ENCODE measurements around the gene PLCL2.

PLCL2 gene

DNA sequence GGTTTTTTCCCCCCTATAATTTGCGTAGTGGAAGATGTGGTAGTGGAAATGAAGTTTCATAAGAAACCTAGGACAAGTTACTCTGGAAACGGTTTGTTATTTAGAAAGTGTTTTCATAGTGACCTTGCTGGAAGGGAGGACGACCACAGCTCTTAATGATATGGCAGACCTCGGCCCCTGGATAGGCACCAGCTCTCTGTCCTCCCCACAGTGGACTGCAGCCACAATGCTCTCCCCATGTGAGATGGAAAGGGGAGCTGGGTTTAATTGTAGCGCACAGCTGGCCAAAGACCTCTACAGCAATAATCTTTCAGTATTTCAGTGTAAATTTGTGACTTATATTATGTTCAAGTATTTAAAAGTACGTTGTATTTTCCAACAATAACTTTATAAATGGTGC lies 151.2 kb downstream of the PLCL2 start:
- H3K4me3 ChIP-seq (ENCODE audit: low read depth, low read length), result no peak overlapping the region
- TF ChIP-seq, protein P1, sequence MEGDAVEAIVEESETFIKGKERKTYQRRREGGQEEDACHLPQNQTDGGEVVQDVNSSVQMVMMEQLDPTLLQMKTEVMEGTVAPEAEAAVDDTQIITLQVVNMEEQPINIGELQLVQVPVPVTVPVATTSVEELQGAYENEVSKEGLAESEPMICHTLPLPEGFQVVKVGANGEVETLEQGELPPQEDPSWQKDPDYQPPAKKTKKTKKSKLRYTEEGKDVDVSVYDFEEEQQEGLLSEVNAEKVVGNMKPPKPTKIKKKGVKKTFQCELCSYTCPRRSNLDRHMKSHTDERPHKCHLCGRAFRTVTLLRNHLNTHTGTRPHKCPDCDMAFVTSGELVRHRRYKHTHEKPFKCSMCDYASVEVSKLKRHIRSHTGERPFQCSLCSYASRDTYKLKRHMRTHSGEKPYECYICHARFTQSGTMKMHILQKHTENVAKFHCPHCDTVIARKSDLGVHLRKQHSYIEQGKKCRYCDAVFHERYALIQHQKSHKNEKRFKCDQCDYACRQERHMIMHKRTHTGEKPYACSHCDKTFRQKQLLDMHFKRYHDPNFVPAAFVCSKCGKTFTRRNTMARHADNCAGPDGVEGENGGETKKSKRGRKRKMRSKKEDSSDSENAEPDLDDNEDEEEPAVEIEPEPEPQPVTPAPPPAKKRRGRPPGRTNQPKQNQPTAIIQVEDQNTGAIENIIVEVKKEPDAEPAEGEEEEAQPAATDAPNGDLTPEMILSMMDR (IDR thresholded peaks at IDR 0.05; ENCODE audit: control insufficient read depth, extremely low read depth, insufficient read depth), result no peak
- no peak for DNase-seq (ENCODE audit: low read depth)

- DNase-seq (ENCODE audit: low read depth), result no peak
- TF ChIP-seq, protein P1 (IDR thresholded peaks at IDR 0.05; ENCODE audit: control insufficient read depth, extremely low read depth, insufficient read depth), result no peak
- H3K4me3 ChIP-seq (ENCODE audit: low read depth, low read length), result no peak overlapping the region
Measured at GRCh38 chr3:17038141-17038540, 153.4 kb downstream of the PLCL2 start.

GRCh38 chr3:17038900-17039553 lies 154.3 kb downstream of the PLCL2 start:
- TF ChIP-seq, protein P1 (IDR thresholded peaks at IDR 0.05; ENCODE audit: control insufficient read depth, extremely low read depth, insufficient read depth), result no peak
- no peak for DNase-seq (ENCODE audit: low read depth)
- H3K4me3 ChIP-seq (ENCODE audit: low read depth, low read length), result no peak overlapping the region

GRCh38 chr3:17039594-17039993 lies 154.8 kb downstream of the PLCL2 start:
- H3K4me3 ChIP-seq (ENCODE audit: low read depth, low read length), result no peak overlapping the region
- TF ChIP-seq, protein P1 (IDR thresholded peaks at IDR 0.05; ENCODE audit: control insufficient read depth, extremely low read depth, insufficient read depth), result no peak
- DNase-seq (ENCODE audit: low read depth), result no peak

GRCh38 chr3:17040322-17040989 lies 155.7 kb downstream of the PLCL2 start:
- TF ChIP-seq, protein P1 (IDR thresholded peaks at IDR 0.05; ENCODE audit: control insufficient read depth, extremely low read depth, insufficient read depth), result no peak
- no peak for DNase-seq (ENCODE audit: low read depth)
- no peak overlapping the region for H3K4me3 ChIP-seq (ENCODE audit: low read depth, low read length)

DNA sequence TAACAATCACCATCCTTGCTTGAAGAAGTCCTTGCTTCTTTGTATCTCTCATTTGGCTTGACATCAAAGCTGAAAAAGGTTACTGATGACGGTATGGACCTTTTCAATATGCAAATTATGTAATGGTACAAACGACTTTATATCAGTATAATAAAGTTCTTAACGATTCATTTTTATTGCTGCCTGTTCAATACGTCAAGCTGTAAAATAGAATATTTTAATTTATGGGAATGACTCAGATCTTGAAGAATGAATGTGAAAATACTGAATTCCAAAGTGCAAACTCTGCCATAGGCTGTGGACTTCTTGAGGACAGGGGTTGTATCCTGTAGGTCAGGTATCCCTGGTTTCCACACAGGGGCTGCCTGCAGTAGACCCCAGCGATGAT lies 156.2 kb downstream of the PLCL2 start:
- TF ChIP-seq, protein P1 (IDR thresholded peaks at IDR 0.05; ENCODE audit: control insufficient read depth, extremely low read depth, insufficient read depth), result no peak
- no peak for DNase-seq (ENCODE audit: low read depth)
- H3K4me3 ChIP-seq (ENCODE audit: low read depth, low read length), result no peak overlapping the region
